Body of pancreas (tissue), 4 donors: ENCODE measurements around the gene LRRC7. TPM values are rescaled to one million over a fixed set of nuclear protein-coding genes. Genes with fewer than 3 reads are reported as not detected.

ENCODE experiments used
- ATAC-seq: fragments of 150-250 bp; one replicate; pipeline ENCODE4 v1.9.1; 2016
- DNase-seq, 4 donors: peaks; one replicate each; pipeline ENCODE4 v3.0.0-alpha.2; 2019
- H3K27ac ChIP-seq, 4 donors: fragments of 200-600 bp; sonication (generic); 1 replicate in 3 of 4; 2 replicates in 1 of 4; pipeline versions ENCODE4 v1.5.1 to v1.6.1; 2016 to 2019; ENCODE audit warnings: mild to moderate bottlenecking in 1 of 4, mixed read lengths in 1 of 4, moderate library complexity in 1 of 4
- H3K27me3 ChIP-seq, 2 donors: fragments of 200-600 bp; sonication (generic); one replicate each; pipeline ENCODE4 v1.6.0; 2016; ENCODE audit warnings: mild to moderate bottlenecking in 1 of 2
- H3K36me3 ChIP-seq, 2 donors: fragments of 200-600 bp; sonication (generic); replicated peaks in 1 of 2; 2 replicates each; pipeline ENCODE4 v1.5.1; 2016; ENCODE audit warnings: low read depth in 2 of 2; ENCODE audit not compliant: insufficient read depth in 1 of 2
- H3K4me1 ChIP-seq: fragments of 200-600 bp; sonication (generic); one replicate; pipeline ENCODE4 v1.6.0; 2016
- H3K4me3 ChIP-seq, 2 donors: fragments of 200-600 bp; sonication (generic); 1 replicate in 1 of 2; 2 replicates in 1 of 2; pipeline ENCODE4 v1.5.1; 2016 to 2019
- H3K9me3 ChIP-seq, 3 donors: fragments of 200-600 bp; sonication (generic); 1 replicate in 2 of 3; 2 replicates in 1 of 3; pipeline ENCODE4 v1.5.1; 2016
- CTCF ChIP-seq, 7 experiments: fragments of 450-650 bp in 4 of 7; fragments of 200-600 bp in 3 of 7; sonication (generic) in 3 of 7; IDR thresholded peaks; one replicate each; pipeline ENCODE4 v1.5.1; 2016 to 2019; ENCODE audit warnings: antibody characterized with exemption in 7 of 7
- POLR2A ChIP-seq, 3 donors: fragments of 450-650 bp; IDR thresholded peaks; one replicate each; pipeline ENCODE4 v1.6.1; 2016; ENCODE audit warnings: antibody characterized with exemption in 3 of 3, mild to moderate bottlenecking in 2 of 3
- WGBS, 2 donors: methylation state at CpG; one replicate each; pipeline ENCODE4 v1.1.5; 2017; 5-methylcytosine and 5-hydroxymethylcytosine counted together
- intact Hi-C: fragments of 100-400 bp; cut with DNase I; formaldehyde crosslinking; loops from one replicate; pipeline ENCODE4 v1.15.1; 2023
- total RNA-seq, 2 donors: library from RNA; depleted of rRNA; stranded (reverse); fragments of >200 nt; gene quantifications; one replicate each; pipeline ENCODE4 v1.1.0, GENCODE V29; 2016

The LRRC7 gene
- total RNA-seq, 2 donors from 2014 or later: 1.3 to 2.6 TPM

GRCh38 chr1:69998847-69999246 lies 431.1 kb downstream of the LRRC7 start:
- Histone ChIP-seq H3K9me3 (no peaks in the 10 kb centered on the region), H3K4me1 (no peaks in the 10 kb centered on the region), H3K4me3 (no peak overlapping the region), H3K27ac (no peak overlapping the region), H3K27me3 (no peaks in the 10 kb centered on the region), H3K36me3 (no peaks in the 10 kb centered on the region)
- TF ChIP-seq CTCF (IDR thresholded peaks at IDR 0.05): no peak
- no peak for TF ChIP-seq POLR2A (IDR thresholded peaks at IDR 0.05)
- intact Hi-C loops: no loop called here
- ATAC-seq (no peak), DNase-seq (no peak)
- WGBS, 2 donors: 57 to 75% methylated on average over 1 of the region's 1 CpG

GRCh38 chr1:70003211-70003908 lies 435.6 kb downstream of the LRRC7 start:
- DNase-seq (no peak), ATAC-seq (no peak)
- Histone ChIP-seq H3K36me3 (no peaks in the 10 kb centered on the region), H3K27ac (no peak overlapping the region), H3K9me3 (no peaks in the 10 kb centered on the region), H3K27me3 (no peaks in the 10 kb centered on the region), H3K4me3 (no peak overlapping the region), H3K4me1 (no peaks in the 10 kb centered on the region)
- TF ChIP-seq CTCF (IDR thresholded peaks at IDR 0.05): no peak
- no peak for TF ChIP-seq POLR2A (IDR thresholded peaks at IDR 0.05)
- intact Hi-C loops: no loop called here
- WGBS, 2 donors: 64 to 83% methylated on average over 1 of the region's 1 CpG

GRCh38 chr1:70005386-70006034 lies 437.8 kb downstream of the LRRC7 start:
- no peaks in the 10 kb centered on the region for H3K27me3 ChIP-seq

GRCh38 chr1:70008660-70009059 lies 440.9 kb downstream of the LRRC7 start:
- Histone ChIP-seq H3K27ac (no peak overlapping the region), H3K36me3 (no peaks in the 10 kb centered on the region), H3K4me3 (no peak overlapping the region), H3K27me3 (no peaks in the 10 kb centered on the region), H3K9me3 (no peaks in the 10 kb centered on the region), H3K4me1 (no peaks in the 10 kb centered on the region)
- no peak for ATAC-seq
- 50 to 56% methylated on average over 2 of the region's 2 CpGs for WGBS, 2 donors
- no peak for TF ChIP-seq CTCF (IDR thresholded peaks at IDR 0.05)
- no peak for TF ChIP-seq POLR2A (IDR thresholded peaks at IDR 0.05)
- intact Hi-C loops: no loop called here
- DNase-seq: no peak

More at GRCh38 chr1:70005386-70006034, 437.8 kb downstream of the LRRC7 start:
- Histone ChIP-seq H3K36me3 (no peaks in the 10 kb centered on the region), H3K27ac (no peak overlapping the region), H3K4me1 (no peaks in the 10 kb centered on the region), H3K4me3 (no peak overlapping the region), H3K9me3 (no peaks in the 10 kb centered on the region)
- ATAC-seq (no peak), DNase-seq (no peak)
- no peak for TF ChIP-seq CTCF (IDR thresholded peaks at IDR 0.05)
- TF ChIP-seq POLR2A (IDR thresholded peaks at IDR 0.05): no peak
- intact Hi-C loops: no loop called here

GRCh38 chr1:70017770-70018169 lies 450.0 kb downstream of the LRRC7 start:
- H3K27ac ChIP-seq: no peak overlapping the region
- ATAC-seq: no peak
- intact Hi-C loops: no loop called here
- H3K9me3 ChIP-seq: no peaks in the 10 kb centered on the region
- no peaks in the 10 kb centered on the region for H3K27me3 ChIP-seq
- no peak for DNase-seq
- H3K4me3 ChIP-seq: no peak overlapping the region
- no peaks in the 10 kb centered on the region for H3K36me3 ChIP-seq
- TF ChIP-seq POLR2A (IDR thresholded peaks at IDR 0.05) (no peak), CTCF (IDR thresholded peaks at IDR 0.05) (no peak)
- no peaks in the 10 kb centered on the region for H3K4me1 ChIP-seq
